T-helper 1 cell treated with Interleukin-12 subunit alpha and Interleukin-12 subunit beta and Interleukin-4 antibody, amounts not matched to agents 30 ng/mL and 1 ng/mL, for 36 hours (primary cell): ENCODE results near the gene AGAP1. TPM values are rescaled to one million over a fixed set of nuclear protein-coding genes. Genes with fewer than 3 reads are reported as not detected.

Experiments used
- intact Hi-C: fragments of 100-400 bp; cut with micrococcal nuclease; formaldehyde crosslinking; loops from one replicate; pipeline ENCODE4 v1.15.1; 2024
- total RNA-seq: library from RNA; stranded (reverse); gene quantifications from 2 replicates; pipeline ENCODE4 v1.2.3, GENCODE V29; 2022

The AGAP1 gene
- total RNA-seq, 1 donor from 2014 or later: 2.7 TPM

DNA sequence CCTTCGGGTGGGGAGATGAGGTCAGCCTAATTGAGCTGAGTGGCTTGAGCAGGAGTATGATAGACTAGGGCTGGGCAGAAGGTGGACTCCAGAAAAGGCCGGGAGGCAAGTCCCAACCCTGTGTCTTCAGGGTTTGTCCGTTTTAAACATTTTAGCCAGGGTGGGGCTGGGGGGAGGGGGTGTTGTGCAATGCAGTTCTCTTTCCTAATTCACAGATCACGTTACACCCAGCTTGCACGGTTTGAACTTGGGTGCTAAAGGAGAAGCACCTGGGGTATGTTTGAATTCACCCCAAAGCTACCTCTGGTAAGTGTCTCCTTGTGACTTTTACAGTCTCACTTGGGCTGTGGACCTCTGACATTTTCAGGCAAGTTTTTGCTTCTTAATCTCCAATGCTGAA lies 233.3 kb downstream of the AGAP1 start:
- intact Hi-C loops: no loop called here

DNA sequence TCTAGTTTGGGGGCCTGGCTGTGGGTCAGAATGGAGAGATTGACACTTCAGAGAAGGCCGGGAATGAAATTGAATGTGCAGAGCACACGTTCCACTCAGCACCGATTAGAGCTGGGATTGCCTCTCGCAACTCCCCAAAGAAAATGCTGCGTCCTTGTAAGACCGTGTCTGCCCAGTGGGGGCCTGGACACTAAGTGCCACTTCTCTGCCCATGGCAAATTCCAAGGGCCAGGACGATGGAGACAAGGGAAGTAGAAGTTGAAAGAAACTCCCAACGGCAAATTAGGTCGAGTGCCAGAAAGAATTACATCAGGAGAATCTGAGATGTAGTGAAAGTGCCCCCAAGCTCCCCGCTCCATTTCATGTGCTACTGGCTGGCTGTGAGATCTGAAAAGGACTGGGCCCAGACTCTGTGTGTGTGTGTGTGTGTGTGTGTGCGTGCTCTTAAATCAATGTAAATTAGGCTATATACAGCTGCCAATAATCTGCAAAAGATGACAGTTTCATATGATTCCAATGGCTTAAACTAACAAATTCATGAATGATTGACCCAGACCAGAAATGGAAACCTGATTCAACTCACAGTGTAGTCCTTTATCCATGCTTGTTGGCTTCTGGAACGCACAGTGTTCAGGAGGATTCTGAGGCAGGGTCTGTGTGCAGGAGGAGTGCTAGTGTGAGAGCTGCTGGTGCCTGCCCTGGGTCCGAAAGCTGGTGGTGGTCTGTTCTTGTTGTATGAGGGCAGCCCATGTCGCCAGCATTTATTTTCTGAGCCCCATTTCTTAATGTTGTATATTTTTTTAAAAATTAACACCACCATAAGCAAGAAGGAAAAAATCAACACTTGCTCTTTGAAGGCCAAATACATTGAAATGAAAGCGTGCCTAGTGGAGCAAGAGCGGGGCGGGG lies 234.3 kb downstream of the AGAP1 start:
- intact Hi-C loops: no loop called here

DNA sequence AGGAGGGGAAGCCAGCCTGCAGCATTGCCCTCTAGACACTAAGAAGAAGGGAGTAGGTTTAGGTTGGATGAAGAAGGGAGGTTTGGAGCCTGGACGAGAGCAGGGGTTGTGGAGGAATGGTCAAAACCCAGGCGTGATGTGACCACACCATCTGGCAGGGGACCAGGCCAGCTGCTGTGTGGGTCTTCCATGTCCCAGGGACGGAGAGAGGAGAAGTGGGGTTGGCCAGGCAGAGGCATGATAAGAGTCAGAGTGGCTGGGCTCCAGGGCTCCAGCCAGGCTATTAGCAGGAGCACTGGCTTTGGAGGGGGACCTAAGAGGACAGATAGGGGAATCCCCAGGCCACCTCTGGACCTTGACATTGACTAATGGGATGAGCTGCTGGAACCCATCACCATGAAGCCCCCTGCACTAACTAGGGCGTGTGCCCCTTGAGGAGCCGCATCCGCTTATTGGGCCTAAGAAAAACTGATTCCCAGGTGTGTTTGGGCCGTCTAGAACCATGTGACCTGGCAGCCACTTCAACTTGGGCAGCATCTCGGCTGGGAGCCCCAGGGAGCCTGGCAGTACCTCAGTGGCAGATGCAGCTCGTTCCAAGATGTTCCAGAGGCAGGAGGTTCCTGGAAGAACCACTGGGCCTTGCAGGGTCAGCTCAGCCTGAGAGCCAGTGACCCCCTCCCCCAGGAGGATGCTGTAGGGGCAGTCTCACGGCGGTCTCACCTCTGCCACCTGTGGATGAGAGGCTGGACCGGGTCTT lies 235.1 kb downstream of the AGAP1 start:
- intact Hi-C loops: no loop called here

DNA sequence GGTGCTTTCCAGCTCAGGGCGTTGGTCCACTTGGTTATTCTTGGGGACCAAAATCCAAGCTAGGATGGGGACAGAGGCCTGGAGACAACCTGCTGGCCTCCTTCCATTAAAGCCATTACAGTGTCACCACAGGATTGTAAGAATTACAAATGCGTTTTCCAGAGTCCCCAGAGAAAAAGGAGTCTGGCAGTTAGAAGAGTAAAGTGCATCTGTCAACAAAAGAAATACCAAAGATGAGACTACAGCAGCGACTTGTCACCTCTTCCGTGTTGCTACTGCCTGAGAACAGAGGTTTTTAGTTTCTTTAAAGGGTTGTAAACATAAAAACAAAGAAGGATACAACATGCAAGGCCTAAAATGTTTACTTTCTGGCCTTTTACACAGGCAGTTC lies 235.7 kb downstream of the AGAP1 start:
- intact Hi-C loops: no loop called here

DNA sequence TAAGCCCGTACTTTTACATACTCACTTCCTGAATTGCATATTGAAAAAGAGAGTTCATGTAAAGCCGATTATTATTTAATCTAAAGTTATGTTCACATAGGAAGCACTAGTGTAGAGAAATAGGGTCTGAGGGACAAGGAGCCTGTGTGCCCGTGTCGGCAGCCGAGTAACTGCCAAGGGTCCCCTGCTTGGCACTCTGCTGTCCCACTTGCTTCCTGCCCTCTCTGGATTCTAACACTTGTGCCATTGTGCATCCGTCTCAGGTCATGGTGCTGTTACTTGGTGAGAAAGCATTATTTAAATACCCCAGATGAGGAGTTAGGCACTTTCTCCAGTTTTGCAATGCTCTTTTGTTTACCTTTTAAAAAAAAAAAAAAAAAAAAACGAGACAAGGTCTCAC lies 236.3 kb downstream of the AGAP1 start:
- intact Hi-C loops: no loop called here

DNA sequence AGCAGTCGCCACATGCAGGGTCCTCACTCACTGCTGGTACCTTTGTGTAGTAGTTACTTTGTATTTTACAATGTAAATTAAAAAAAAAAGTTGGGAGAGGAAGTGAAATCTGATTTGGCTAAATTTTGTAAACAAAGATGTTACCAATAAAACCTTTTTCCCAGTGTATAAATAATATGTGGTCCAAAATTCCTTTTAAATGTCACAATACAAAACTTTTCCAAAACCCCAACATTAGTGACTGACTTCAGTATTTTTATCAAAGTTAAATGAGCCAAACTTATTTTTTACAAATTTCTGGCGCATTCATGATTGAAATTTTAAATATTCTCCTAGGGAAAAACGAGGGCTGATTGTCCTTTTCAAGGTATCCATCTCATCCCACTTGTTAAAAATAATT lies 239.9 kb downstream of the AGAP1 start:
- intact Hi-C loops: no loop called here

DNA sequence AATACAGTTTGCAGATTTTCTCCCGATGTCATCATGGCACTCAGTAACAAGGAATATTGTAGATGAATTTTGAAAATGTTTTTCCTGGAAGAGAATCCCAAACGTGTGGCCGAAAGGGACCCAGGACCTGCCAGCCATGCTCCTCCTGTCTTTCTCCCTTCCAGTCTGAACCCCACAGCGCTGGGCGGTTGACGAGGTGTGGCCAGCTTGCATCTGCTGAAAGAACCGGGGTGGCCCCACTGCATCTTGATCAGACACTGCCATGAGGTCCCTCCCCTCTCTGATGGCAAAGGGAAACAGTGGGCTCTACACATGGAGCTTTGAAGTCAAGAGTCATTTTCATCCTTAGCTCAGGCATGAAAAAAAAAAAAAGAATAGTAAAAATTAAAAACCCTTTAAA lies 240.3 kb downstream of the AGAP1 start:
- intact Hi-C loops: no loop called here

DNA sequence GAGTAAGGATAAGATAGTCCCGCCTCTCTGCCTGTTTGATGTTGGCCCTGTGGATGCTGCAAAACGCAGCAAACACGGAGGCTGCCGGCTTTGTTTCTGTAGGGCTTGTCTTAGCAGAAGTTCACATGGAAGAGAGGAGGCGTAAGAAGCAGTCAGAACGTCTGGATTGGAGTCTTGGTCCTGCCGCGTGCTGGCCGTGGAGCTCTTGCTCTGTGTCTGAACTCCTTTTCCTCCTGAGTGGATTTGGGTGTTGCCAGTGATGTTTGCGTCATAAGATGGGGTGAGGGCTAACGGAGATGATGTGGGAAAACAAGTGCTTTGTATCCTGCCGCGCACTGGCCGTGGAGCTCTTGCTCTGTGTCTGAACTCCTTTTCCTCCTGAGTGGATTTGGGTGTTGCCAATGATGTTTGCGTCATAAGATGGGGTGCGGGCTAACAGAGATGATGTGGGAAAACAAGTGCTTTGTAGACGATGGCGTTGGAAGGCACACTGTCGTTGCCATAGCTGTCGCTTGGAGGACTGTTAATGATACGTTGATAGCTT lies 240.9 kb downstream of the AGAP1 start:
- intact Hi-C loops: no loop called here

DNA sequence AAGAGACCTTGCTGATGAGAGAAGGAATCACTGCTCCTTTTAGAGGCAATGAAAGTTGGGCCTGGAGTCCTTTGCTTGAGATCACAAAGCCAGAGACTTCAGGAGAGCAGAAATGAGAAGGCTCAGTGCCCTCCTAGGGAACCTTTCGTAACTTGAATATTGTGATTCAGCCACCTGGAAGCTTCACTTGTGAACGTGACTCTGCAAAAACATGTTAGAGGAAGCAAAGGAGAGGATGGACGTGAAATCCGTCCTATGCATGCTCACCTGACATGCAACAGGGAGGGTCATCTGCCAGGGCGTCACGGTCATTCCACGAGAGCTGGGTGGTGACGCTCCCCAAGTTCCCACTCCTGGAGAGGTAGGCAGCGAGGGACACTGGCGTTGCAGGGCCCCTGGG lies 243.6 kb downstream of the AGAP1 start:
- intact Hi-C loops: no loop called here

DNA sequence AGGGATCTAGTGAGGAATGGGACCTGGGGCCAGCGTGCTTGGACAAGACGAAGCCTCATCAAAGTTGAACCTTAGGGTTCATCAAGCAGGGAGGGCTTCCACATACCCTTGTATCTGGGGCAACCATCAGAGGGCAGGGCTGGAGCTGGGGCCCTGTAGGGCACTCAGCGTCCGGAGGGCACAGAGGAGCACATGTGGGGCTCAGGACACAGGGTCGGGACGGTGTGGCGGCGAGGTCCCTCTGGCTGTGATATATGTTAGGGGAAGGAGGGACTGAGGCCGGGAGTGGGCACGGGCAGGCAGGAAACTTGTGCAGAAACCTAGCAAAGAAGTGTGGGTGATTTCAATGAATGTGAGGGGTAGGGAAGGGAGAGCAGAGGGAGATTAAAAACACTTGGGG lies 244.0 kb downstream of the AGAP1 start:
- intact Hi-C loops: no loop called here

DNA sequence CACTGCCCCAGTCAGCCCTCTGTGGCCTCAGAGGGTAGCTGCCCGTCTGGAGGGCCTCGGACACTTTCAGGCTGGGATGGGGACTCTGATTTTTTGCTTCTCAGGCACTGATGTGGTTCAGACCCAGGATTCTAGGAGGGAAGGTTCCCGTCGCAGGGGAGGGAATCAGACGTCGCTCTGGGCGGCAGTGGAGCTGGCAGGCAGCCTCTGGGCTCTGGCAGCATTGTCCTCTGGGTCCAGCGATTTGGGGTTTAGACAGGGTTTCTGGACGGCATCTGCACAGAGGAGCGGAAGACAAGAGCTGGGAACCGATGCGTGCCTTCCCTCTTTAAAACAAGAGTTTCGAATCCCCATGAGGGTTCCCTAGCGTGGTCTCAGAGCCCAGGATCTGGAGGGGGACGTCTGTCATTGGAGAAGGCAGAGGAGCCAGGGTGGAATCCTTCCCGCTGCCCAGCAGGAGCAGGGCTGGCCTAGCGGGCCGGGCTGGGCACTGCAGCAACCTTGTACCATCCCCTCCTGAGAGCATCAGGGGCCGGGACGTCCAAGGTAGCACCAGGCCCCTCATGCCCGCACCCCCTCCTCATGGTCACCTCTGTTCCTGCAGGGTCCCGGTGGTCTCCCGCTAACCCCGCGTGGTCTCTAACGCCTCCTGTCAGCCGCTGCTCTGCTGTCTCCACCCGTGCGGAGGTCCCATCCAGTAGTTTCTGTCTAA lies 246.0 kb downstream of the AGAP1 start:
- intact Hi-C loops: no loop called here

DNA sequence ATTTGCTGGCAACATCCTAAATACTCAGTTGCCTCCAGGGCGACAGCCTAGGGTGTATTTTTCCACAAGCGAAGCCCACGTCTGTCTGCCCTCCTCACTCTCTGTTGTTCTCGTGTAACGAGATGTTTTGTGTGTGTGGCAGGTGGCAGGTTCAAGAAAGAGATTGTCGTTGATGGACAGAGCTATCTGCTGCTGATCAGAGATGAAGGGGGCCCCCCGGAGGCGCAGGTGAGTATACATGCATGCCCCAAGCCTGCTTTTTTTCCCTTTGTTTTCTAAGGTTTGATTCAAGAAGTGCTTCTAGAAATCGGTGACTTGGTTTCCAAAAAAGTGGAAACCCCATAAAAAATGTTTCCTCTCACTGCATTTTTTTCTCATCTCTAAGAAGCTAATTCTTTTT lies 247.0 kb downstream of the AGAP1 start:
- intact Hi-C loops: no loop called here

DNA sequence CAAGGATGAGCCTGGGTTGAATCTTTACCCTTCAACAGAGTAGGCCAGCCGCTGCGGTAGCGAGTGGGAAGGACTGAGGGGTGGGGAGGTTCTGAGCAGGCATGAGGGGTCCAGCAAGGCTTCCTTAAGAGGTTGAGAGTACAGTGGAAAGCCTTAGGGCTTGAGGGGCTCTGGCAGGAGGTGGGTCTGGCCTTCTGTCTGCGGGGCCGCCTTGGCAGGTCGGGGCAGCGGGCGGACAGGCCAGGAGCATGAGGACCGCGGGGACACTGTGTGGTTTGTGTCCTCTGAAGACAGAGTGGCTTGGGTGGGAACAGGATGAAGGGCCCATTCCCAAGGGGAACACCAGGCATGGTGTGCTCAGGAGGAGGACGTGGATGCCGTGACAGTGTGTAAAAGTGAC lies 250.3 kb downstream of the AGAP1 start:
- intact Hi-C loops: no loop called here

DNA sequence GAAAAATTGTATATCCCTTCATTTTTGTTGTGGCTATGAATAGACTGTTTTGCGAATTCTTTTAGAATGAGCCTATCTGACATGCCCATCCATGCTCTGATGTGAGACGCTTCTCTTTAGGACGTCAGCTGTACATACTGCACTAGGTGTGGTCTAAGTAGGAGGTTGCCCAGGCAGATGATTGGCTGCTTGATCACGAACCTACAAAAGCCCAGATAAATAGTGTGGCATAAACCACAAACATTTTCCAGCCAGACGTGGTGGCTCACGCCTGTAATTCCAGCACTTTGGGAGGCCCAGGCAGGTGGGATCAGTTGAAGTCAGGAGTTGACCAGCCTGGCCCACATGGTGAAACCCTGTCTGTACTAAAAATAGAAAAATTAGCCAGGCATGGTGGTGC lies 251.8 kb downstream of the AGAP1 start:
- intact Hi-C loops: no loop called here

DNA sequence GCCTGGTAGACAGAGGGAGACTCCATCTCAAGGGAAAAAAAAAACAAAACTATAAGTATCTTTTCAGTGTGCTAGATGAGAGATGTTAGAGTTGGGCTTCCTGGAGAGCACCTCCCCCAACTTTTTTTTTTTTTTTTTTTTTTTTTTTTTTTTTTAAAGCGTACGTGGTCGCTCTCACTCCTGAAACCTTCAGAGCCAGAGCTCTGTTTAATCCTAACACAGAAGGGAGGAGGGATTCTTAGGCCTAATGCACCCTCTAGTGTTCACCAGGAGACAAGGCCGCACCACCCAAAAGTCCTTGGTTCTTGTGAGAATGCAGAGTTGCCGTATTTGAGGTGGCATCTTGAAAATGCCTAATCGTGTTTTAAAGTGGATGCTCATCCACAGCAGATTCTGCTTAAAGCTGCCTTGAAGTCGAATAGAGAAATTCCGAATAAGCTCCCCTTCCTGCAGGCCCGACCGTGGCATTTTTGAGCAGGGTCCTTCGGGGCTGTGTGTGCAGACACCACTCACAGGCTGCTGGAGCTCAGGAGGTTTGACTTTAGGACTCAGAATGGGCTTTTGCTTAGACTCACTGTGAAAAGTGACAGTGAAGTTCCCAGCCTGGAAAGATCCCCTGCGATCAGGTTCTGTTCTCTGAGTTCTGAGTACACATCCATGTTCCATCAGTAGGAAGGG lies 252.6 kb downstream of the AGAP1 start:
- intact Hi-C loops: loop anchor here (1.0 kb wide), 1 partner anchor 1196 kb away; no protein-coding TSS in a partner anchor

DNA sequence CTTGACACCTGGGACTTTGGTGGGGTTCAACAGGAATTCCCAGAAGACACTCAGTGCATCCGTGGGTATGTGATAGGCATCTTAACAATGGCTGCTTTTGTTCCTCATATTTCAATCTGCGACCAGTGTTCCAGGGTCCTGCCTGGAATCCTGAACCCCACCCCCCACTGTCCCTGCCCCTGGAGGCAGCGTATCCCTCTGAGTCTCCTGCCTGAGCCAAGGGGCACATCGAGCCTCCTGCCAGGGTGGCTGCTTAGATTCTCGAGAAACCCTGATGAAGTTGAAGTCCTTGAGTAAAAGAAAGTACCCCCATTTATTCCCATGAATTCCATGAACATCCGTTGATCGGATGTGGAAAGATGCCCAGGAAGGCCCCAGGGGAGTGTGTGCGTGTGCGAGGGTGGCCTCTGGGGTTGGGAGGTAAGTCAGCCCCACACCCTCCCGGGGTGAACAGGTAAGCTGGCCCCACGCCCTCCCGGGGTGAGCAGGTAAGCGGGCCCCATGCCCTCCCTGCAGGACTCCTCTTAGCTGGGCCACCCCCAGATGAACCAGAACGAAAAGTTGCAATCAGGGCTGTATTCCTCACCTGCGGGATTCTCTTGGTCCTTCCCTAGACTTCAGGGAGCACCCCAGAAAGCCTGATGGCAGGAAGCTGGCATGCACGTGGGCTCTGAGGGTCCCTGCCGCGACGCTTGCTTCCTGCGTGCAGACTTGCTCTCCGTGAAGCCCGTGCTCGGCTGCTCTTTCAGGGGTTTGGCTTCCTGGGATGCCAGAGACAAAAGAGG lies 253.3 kb downstream of the AGAP1 start:
- intact Hi-C loops: no loop called here

DNA sequence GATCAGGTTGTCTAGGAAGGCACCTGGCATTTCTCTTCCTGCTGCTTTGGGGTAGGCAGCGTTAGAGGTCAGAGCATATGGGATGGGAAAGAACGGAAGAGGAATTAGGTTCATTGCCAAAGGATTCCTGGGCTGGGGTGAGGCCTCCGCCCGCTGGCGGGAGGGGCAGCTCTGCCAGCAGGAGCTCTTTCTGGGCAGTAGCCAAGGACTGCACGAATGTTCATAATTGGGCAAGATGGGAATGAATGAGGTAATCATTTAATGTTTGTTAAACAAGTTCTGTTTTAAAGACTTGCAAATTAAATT lies 253.9 kb downstream of the AGAP1 start:
- intact Hi-C loops: no loop called here

DNA sequence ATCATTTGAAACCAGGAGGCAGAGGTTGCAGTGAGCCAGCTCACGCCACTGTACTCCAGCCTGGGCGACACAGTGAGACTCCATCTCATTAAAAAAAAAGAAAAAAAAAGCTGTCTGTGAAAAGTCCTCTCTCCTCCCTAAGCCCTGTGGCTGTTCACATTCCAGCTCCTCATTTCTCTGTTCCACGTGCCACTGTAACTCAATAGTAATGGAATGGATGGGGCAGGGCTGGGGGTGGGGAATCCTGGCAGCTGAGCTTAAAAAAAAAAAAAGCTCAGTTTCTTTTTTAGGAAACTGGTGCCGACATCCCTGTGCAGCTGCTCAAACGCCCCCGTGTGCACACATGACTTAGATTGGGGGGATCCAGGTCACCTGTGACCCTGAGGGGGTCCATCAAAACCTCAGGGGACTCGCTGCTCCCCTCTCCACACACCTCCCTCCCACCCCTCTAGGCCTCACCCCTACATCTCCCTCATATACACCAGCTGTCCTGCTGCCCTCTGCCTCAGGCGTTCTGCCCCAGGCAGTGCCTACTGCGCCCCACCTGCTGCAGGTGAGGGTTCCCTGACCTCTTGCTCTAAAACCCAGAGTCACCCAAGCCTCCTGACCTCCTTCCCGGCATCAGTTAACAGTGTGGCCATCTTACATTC lies 255.4 kb downstream of the AGAP1 start:
- intact Hi-C loops: no loop called here

DNA sequence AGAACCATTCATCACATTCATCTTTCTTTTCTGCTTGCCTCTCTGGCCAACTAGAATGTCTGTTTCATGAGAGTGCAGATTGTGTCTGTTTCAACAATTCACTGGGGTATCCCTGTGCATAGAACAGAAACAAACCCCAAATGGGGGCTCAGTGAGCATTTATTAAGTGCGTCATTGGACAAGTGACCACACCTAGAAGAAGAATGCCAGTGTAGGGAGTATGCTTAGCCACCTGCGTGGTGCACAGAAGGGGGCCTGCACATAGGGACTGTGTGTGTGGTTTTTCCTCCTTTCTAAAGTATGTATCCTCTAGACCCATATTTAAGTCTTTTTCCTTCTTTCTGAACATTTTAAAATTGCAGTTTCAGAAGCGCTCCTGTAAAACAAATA lies 255.9 kb downstream of the AGAP1 start:
- intact Hi-C loops: no loop called here

DNA sequence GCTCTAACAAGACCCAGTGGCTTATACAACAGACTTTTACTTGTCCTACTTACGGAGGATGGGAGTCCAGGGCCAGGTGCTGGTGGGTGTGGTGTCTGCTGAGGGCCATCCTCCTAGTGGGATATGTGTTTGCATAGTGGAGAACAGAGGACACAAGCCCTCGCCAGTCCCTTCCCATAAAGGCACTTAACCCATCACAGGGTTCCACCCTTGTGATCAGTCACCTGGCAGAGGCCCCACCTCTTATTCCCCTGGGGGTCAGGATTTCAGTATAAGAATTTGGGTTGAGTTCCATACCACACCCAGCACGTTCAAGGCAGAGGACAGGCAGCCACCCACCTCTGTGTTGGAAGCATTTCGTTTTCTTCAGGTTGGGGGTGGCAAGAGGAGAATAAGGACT lies 259.0 kb downstream of the AGAP1 start:
- intact Hi-C loops: no loop called here
